Motor neuron (in vitro differentiated cells): Measurements from ENCODE around the gene CYP24A1. TPM values are rescaled to one million over a fixed set of nuclear protein-coding genes. Genes with fewer than 3 reads are reported as not detected.

Experiments used
- ATAC-seq, 8 experiments: fragments of 200-7000 bp; cut with Tn5 transposase; replicated peaks in 6 of 8; 2 replicates each; pipeline ENCODE4 v1.8.0; 2021; ENCODE audit warnings: mild to moderate bottlenecking in 8 of 8, moderate library complexity in 8 of 8
- H3K27ac ChIP-seq, 2 donors: fragments of 250-450 bp; sonication (Bioruptor Pico); 2 replicates each; pipeline ENCODE4 v1.9.0; 2021; ENCODE audit warnings: antibody characterized with exemption in 2 of 2, mild to moderate bottlenecking in 2 of 2, moderate library complexity in 1 of 2
- H3K4me1 ChIP-seq, 2 donors: fragments of 250-450 bp; sonication (Bioruptor Pico); replicated peaks in 1 of 2; 2 replicates each; pipeline ENCODE4 v1.6.1; 2021; ENCODE audit warnings: antibody characterized with exemption in 2 of 2, mild to moderate bottlenecking in 2 of 2, moderate library complexity in 1 of 2
- H3K4me3 ChIP-seq, 5 donors: fragments of 250-450 bp; sonication (Bioruptor Pico); 2 replicates each; pipeline ENCODE4 v1.9.0; 2021; ENCODE audit warnings: antibody characterized with exemption in 5 of 5, mild to moderate bottlenecking in 5 of 5, moderate library complexity in 4 of 5
- WGBS, 10 experiments: fragments of 450-650 bp; shearing (Covaris generic); methylation state at CpG; one replicate each; pipeline ENCODE4 v1.0.0; 2022; 5-methylcytosine and 5-hydroxymethylcytosine counted together
- in situ Hi-C, 9 experiments: fragments of 400-800 bp; cut with MboI; loops; one replicate each; pipeline ENCODE4 v1.15.0; 2021; ENCODE audit warnings: low sequenced_read_pairs in 9 of 9, low pct_unique_long_range_greater_than_20kb in 2 of 9; ENCODE audit not compliant: unreplicated experiment in 9 of 9
- total RNA-seq, 8 experiments: library from RNA; unstranded; fragments of 300-600 nt; gene quantifications; 2 replicates each; pipeline versions ENCODE4 v1.2.3 to v1.2.4, GENCODE V29; 2022

CYP24A1 gene
- total RNA-seq, 8 experiments from 2014 or later: 0.04 to 2.8 (median 0.40) TPM; not detected in 2

DNA sequence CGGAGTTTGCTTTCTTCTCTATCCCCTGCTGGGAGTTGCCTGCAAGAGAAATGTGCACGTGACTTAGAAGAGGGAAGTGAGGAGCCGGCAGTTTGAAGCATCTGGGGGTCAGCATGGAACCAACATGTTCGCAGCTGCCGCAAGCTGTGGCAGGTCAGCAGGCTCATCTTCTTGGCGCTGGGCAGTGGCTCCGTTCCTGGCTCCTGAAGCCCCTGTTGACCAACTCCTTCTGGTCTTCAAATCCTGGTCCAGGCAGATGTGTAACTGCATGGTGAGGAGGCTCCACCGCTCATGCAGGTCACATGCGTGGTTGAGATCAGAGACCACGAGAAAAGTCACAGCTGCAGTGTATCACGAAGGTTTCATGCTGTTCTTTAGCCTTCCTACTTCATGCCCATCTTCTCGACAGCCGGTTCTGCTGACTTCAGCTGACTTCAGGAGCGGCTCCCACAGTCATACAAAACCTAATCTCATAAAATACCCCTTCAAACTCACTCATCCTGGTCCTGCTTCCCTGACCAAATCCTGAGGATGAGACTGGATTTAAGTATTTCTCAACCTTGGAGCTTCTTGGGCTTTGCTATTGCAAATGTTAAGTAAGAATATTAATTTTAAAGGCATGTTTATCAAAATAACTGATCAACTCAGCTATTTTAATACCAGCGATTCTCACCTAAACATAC is 58.5 kb downstream of the CYP24A1 start:
- Histone ChIP-seq H3K4me1 (no peaks in the 10 kb centered on the region), H3K27ac (no peak overlapping the region), H3K4me3 (no peak overlapping the region)
- in situ Hi-C loops: loop anchor here in 2 of 9 experiments (25.0 kb wide), 1 partner anchor 522 kb away; no protein-coding TSS in a partner anchor
- ATAC-seq: no peak
- 20 to 100% (median 83%) methylated on average over 1 to 13 of the region's 15 CpGs; no CpG with 5 or more reads in 2 of the 10 experiments for WGBS, 10 experiments

DNA sequence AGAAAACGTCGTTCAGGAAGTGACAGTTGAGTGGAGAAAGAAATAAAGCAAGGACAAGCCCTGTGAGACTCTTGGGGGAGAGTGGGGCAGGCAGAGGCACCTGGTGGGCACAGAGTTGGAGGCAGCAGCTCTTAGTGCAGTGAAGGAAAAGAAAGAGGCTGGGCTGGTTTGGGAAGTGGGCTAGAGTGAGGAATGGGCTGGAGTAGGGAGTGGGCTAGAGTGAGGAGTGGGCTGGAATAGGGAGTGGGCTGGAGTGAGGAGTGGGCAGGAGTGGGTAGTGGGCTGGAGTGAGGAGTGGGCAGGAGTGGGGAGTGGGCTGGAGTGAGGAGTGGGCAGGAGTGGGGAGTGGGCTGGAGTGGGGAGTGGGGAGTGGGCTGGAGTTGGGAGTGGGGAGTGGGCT is 59.7 kb downstream of the CYP24A1 start:
- no peak for ATAC-seq
- Histone ChIP-seq H3K27ac (no peak overlapping the region), H3K4me1 (no peaks in the 10 kb centered on the region), H3K4me3 (no peak overlapping the region)
- in situ Hi-C loops: loop anchor here in 2 of 9 experiments (25.0 kb wide), 1 partner anchor 523 kb away; no protein-coding TSS in a partner anchor
- WGBS, 10 experiments: 50 to 100% (median 81%) methylated on average over 2 of the region's 2 CpGs; no CpG with 5 or more reads in 3 of the 10 experiments

DNA sequence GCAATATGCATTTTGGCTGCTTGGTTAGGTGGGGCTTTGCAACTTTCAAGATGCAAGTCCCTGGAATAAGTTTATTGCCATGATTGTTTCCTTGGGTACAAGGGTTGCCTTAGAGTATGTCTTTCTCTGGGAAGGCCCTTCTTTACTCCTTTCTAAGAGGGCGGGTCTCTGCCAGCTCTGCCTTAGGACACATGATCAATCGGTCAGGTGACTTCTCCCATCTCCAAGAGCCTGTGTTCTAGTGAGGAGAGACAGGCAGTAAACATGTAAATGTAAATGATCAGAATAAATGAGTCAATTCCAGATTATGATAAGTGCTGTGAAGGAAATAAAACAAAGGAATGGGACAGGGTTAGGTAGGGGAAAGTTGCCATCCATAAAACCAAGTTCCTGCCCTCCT is 60.2 kb downstream of the CYP24A1 start:
- 83 to 100% (median 92%) methylated on average over 1 to 2 of the region's 2 CpGs; no CpG with 5 or more reads in 7 of the 10 experiments for WGBS, 10 experiments
- in situ Hi-C loops: loop anchor here in 2 of 9 experiments (25.0 kb wide), 1 partner anchor 524 kb away; no protein-coding TSS in a partner anchor
- ATAC-seq: peak in 3 of 8 experiments; percentile 93 to 99 (median 98)
- Histone ChIP-seq H3K4me1 (no peaks in the 10 kb centered on the region), H3K27ac (no peak overlapping the region), H3K4me3 (no peak overlapping the region)

DNA sequence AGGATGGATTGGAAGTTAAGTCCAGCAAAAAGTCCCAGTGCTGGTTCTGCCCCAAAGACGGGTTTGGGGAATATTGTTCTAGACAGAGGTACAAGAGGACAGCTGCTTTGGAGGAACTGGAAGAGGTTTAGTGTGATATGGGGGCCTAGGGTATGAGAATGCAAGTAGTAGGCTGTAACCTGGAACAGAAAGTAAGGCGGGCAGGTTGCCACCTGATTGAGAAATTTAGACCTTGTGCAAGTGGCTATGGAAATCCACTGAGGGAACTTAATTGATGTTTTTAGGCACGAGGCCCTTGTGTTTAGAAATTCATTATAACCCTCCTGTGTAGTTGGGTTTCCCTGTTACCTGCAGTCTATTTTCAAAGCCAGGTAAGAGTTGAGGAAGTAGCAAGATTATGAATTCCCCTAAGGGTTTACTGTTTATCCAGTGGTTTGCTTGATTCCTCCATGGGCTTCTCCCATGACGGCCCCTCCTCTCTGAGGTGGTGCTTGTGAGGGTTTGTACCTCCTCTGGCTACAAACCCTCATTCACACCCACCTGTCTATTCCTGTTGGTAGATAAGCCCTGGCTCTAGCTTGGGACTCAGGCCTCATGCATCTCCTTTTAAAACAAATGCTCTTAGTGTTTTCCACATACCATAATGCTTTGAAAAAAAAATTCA is 61.4 kb downstream of the CYP24A1 start:
- no peak for ATAC-seq
- H3K4me3 ChIP-seq: no peak overlapping the region
- no peak overlapping the region for H3K27ac ChIP-seq
- WGBS, 10 experiments: 58 to 90% (median 70%) methylated on average over 2 to 3 of the region's 4 CpGs; no CpG with 5 or more reads in 3 of the 10 experiments
- in situ Hi-C loops: loop anchor here in 2 of 9 experiments (25.0 kb wide), 1 partner anchor 525 kb away; no protein-coding TSS in a partner anchor
- H3K4me1 ChIP-seq: no peaks in the 10 kb centered on the region

DNA sequence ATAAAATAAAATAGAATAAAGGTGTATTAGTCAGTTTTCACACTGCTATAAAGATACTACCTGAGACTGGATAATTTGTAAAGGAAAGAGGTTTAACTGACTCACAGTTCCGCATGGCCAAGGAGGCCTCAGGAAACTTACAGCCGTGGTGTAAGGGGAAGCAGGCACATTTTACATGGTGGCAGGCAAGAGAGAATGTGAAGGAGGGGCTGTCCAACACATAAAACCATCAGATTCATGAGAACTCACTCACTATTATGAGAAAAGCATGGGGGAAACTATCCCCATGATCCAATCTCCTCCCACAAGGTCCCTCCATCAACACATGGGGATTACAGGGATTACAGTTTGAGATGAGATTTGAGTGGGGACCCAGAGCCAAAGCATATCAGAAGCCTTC is 62.3 kb downstream of the CYP24A1 start:
- 76 to 100% (median 88%) methylated on average over 1 to 2 of the region's 2 CpGs; no CpG with 5 or more reads in 4 of the 10 experiments for WGBS, 10 experiments
- in situ Hi-C loops: loop anchor here in 2 of 9 experiments (25.0 kb wide), 1 partner anchor 526 kb away; no protein-coding TSS in a partner anchor
- Histone ChIP-seq H3K4me3 (no peak overlapping the region), H3K4me1 (no peaks in the 10 kb centered on the region), H3K27ac (no peak overlapping the region)
- no peak for ATAC-seq

DNA sequence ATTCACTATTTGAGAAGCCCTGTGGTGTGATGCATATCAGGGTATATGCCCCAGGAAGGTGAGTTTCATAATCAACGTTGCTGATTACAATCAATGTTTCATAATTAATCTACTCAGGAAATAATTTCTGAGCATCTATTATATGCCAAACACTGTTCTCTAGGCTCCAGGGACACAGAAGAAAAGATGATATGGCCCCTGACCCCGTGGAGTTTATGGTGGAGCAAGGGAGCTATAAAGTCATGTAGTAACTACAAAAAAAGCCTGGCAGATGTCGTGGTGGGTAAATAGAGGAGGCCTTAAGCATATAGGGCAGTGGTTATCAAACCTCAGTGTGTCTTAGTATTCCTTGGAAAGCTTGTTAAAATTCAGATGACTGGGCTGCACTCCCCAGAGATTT is 63.3 kb downstream of the CYP24A1 start:
- ATAC-seq: no peak
- in situ Hi-C loops: loop anchor here in 2 of 9 experiments (25.0 kb wide), 1 partner anchor 527 kb away; no protein-coding TSS in a partner anchor
- 60 to 100% (median 78%) methylated on average over 1 to 3 of the region's 3 CpGs; no CpG with 5 or more reads in 2 of the 10 experiments for WGBS, 10 experiments
- Histone ChIP-seq H3K4me1 (no peaks in the 10 kb centered on the region), H3K4me3 (no peak overlapping the region), H3K27ac (no peak overlapping the region)

DNA sequence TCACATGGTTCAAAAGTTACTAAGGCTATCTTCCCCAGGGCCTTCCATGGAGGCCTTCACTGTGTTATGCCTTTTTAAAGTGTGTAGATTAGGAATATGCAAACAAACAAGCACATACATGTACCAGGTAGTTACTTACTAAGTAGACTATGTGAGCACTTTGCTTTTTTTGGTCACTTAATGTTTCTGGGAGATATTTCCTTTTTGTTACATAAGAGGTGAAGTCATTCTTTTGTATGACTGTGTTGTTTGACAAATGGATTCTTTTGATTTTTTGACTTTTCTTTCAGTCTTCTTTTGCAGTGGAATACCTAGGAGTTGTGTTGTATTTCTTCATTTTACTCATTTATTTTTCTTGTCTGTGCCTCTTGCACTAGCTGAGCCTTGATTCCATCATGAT is 63.7 kb downstream of the CYP24A1 start:
- ATAC-seq: no peak
- no peak overlapping the region for H3K27ac ChIP-seq
- no peaks in the 10 kb centered on the region for H3K4me1 ChIP-seq
- in situ Hi-C loops: loop anchor here in 2 of 9 experiments (25.0 kb wide), 1 partner anchor 527 kb away; no protein-coding TSS in a partner anchor
- H3K4me3 ChIP-seq: no peak overlapping the region

DNA sequence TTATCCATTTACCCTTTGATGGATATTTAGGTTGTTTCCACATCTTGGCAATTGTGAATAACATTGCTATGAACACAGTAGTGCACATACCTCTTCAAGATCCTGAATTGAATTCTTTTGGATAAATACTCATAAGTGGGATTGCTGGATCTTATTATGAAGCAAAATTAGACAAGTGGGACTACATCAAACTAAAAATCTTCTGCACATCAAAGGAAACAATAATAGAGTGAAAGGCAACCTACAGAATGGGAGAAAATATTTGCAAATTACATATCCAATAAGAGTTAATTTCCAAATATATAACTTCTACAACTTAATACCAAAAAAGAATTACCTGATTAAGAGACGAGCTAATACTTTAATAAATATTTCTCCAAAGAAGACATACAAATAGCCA is 65.0 kb downstream of the CYP24A1 start:
- Histone ChIP-seq H3K27ac (no peak overlapping the region), H3K4me1 (no peaks in the 10 kb centered on the region), H3K4me3 (no peak overlapping the region)
- 46 to 100% (median 79%) methylated on average over 1 of the region's 1 CpG; no CpG with 5 or more reads in 3 of the 10 experiments for WGBS, 10 experiments
- ATAC-seq: no peak
- in situ Hi-C loops: loop anchor here in 4 of 9 experiments (10.0 to 25.0 kb wide), 2 partner anchors 86 to 528 kb away; no protein-coding TSS in a partner anchor

DNA sequence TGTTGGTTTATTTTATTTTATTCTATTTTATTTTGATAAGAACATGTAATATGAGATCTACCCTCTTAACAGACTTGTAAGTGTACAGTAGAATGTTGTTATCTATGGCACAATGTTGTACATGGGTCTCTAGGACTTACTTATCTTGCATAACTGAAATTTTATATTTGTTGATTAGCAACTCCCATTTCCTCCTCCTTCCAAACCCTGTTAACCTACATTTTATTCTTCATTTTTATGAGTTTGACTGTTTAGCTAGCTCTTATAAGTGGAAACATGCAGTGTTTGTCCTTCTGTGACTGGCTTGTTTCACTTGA is 65.5 kb downstream of the CYP24A1 start:
- H3K4me3 ChIP-seq: no peak overlapping the region
- no peak overlapping the region for H3K27ac ChIP-seq
- no peak for ATAC-seq
- H3K4me1 ChIP-seq: no peaks in the 10 kb centered on the region
- in situ Hi-C loops: loop anchor here in 4 of 9 experiments (10.0 to 25.0 kb wide), 2 partner anchors 87 to 529 kb away; no protein-coding TSS in a partner anchor

DNA sequence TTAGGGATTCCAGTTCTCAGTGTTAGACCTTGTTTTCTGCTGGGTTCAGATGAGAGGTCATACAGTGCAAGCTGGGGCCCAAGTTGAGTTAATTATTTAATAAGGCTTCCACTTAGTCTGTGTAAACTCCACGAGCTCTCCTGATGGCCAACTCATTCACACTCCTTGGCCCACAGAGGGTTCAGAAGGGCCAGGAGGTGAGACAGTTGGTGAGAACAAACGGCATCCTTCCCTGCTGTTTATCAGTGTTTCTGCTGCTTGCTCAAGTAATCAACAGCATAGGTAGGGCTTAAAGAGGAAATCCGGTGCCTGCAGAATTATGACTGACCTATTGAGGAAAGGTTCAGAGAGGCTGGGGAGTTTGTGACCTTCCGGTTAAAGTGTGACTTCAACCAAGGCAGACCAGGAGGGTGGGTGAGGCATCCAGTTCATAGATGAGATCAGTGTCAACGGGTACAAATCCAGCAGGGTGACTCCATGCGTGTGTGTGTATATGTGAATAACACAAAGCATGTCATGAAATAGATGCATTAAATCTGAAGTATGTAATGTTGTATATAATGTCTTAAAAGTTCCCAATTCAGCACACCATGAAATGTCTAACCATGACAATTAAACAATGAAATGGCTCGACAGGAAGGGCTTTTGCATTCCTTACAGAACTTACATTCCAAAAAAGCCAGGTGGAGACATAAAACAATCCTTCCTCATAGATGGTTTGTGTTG is 66.0 kb downstream of the CYP24A1 start:
- ATAC-seq: no peak
- WGBS, 10 experiments: 43 to 100% (median 66%) methylated on average over 1 to 7 of the region's 7 CpGs; no CpG with 5 or more reads in 2 of the 10 experiments
- Histone ChIP-seq H3K27ac (no peak overlapping the region), H3K4me3 (no peak overlapping the region), H3K4me1 (no peaks in the 10 kb centered on the region)
- in situ Hi-C loops: loop anchor here in 4 of 9 experiments (10.0 to 25.0 kb wide), 2 partner anchors 87 to 530 kb away; no protein-coding TSS in a partner anchor

DNA sequence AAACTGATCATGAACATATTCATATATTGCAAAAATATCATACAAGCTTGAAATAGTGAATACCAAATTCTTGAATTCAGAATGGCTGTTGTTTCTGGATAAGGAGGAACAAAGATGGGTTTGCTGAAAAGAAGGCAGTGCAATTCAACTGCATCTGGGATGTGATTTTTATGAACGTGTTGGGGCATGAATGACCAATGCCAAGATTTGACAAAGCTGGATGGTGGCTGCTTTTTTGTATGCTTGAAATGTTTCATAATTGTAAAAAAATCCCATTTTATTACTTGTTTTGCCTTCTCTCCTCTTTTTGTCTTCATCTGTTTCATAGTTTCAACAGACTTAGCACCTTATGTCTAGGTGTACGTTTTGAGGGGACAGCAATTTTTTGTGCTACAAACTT is 66.6 kb downstream of the CYP24A1 start:
- H3K27ac ChIP-seq: no peak overlapping the region
- in situ Hi-C loops: loop anchor here in 4 of 9 experiments (10.0 to 25.0 kb wide), 2 partner anchors 88 to 530 kb away; no protein-coding TSS in a partner anchor
- H3K4me1 ChIP-seq: no peaks in the 10 kb centered on the region
- ATAC-seq: no peak
- WGBS, 10 experiments: 17 to 100% (median 58%) methylated on average over 1 to 2 of the region's 2 CpGs; no CpG with 5 or more reads in 4 of the 10 experiments
- H3K4me3 ChIP-seq: no peak overlapping the region

DNA sequence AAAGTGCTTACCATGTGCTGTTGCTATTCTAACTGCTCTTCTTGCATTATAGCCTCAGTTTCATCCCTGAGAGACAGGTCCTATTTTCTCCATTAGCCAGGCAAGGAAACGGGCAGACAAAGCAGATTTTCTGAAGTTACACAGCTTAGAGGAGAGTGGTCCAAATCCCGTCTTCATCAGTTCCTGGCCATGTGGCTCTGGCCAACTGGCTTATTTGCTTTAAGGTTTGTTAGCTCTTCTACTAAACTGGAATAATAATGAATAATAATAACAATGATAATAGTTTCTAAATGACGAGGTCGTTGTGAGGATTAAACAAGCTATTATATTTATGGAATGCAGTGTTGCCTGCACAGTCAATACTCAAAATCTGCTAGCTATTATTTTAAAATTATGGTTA is 67.6 kb downstream of the CYP24A1 start:
- H3K4me3 ChIP-seq: no peak overlapping the region
- 0 to 100% (median 50%) methylated on average over 2 to 4 of the region's 4 CpGs; no CpG with 5 or more reads in 1 of the 10 experiments for WGBS, 10 experiments
- no peaks in the 10 kb centered on the region for H3K4me1 ChIP-seq
- no peak overlapping the region for H3K27ac ChIP-seq
- ATAC-seq: no peak
- in situ Hi-C loops: loop anchor here in 4 of 9 experiments (10.0 to 25.0 kb wide), 2 partner anchors 89 to 531 kb away; no protein-coding TSS in a partner anchor
